CD1c-positive myeloid dendritic cell (primary cell): Measurements from ENCODE around the gene CXADR.
"Not testable (repeated sequence)": the region's sequence is repeated elsewhere in the genome, so short reads cannot be mapped to it uniquely, and the experiment has no call there.

Source experiments
- DNase-seq: peaks from one replicate; pipeline ENCODE4 v3.0.0-alpha.2; 2016; ENCODE audit errors: extremely low spot score

CXADR gene

DNA sequence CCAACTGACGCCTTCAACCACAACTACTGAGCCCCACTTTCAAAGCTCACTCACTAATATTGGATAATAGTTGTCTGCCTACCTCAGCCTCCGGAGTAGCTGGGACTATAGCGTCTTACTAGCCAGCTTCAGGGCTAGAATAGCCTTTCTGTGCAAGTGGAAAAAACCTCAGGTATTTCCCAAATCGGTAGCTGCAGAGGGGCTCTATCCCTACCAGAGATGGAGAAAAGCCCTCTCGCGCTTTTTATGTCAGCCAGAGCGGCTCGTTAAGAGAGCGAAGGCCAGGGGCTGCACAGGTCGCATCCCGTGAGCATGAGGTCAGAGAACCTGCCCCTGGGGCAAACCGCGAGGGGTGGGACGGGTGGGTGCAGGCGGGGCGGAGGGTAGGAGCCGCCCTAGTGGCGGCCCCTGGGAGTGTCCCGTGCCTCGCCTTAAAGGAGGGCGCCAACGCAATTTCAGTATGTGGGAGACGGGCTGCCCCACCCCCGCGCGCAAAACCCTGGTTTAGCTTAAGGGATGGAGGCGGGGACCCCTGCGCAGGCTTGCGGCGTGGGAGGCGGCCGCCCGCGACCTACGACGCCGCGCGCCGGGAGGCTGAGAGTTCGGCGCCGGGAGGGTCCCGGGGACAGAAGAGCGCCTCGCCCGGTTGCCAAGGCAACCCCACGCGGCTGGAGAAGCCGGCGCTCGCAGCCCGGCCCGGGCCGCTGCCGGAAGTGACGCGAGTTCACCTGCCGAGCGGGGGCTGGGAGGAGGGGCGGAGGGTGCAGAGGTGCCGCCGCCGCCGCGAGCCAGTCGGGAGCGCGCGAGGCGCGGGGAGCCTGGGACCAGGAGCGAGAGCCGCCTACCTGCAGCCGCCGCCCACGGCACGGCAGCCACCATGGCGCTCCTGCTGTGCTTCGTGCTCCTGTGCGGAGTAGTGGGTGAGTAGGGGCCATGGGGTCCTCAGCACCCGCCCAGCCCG is at the start of gene CXADR:
CXADR (plus strand) TSS at position 791 of the 961 bp plus-strand sequence; CDS start at position 878, 87 bp downstream.
- peak; percentile 44 for DNase-seq

DNA sequence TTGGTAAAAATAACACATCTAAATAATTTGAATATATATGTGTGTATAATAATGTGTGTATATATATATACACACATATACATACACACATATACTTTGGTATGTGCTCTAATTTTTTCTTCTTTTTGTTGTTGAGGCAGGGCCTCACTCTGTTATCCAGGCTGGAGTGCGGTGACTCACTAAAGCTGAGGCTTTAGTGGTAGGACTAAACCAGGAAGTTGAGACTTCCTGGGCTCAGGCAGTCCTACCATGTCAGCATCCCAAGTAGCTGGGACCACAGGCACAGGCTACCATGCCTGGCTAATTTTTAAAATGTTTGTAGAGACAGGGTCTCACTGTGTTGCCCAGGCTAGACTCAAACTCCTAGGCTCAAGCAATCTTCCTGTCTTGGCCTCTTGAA is 46.7 kb upstream of the CXADR start:
- peak; percentile 34 for DNase-seq

DNA sequence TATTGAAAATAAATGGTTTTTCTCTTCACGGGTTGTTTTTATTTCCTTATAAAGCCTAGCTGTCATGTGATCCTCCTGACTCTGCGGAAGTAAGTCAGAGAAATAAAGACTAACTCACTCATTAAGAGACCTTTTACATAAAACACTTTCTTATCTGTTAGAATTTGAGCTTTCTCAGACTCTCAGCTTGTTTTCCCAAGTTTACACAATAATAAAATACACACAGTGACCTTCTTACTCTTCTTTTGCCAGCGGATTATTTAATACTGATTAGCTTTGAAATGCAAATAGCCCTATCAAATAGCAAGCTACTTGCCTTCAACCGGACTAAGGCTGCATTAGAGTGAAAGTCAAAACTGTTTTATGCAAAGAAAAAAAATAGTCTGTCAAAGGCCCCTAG is 45.5 kb upstream of the CXADR start:
- no peak for DNase-seq

- no peak for DNase-seq
Measured at GRCh38 chr21:17467829-17468228, 45.0 kb upstream of the CXADR start.

DNA sequence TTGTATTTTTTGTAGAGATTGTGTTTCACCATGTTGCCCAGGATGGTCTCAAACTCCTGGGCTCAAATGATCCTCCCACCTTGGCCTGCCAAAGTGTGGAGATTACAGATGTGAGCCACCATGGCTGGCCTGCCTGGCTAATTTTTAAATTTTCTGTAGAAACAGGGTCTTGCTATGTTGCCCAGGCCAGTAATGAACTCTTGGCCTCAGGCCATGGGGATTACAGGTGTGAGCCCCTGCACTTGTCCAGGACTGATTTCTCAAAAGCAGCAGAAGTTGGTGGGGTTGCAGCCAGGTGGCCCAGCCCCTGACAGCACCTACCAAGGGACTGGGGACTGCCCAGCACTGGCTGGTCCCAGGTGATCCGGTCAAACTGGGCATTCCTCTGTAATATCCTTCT is 44.1 kb upstream of the CXADR start:
- DNase-seq, result no peak

DNA sequence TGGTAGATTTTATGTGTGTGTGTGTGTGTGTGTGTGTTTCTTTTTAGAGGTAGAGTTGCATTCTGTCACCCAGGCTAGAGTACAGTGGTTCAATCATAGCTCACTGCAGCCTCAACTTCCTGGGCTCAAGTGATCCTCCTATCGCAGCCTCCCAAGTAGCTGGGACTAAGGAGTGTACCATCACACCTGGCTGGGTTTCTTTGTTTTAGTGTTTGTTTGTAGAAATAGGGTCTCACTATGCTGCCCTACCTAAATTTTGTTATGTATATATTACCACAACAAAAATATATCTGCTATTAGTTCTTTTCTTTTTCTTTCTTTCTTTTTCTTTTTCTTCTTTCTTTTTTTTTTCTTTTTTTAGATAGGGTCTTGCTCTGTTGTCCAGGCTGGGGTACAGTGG is 43.1 kb upstream of the CXADR start:
- no peak for DNase-seq

GRCh38 chr21:17472182-17472581 is 40.7 kb upstream of the CXADR start:
- no peak for DNase-seq

GRCh38 chr21:17472592-17473271 is 40.1 kb upstream of the CXADR start:
- no peak for DNase-seq

- peak; percentile 80 for DNase-seq
Measured at GRCh38 chr21:17476006-17476405, 36.8 kb upstream of the CXADR start.

DNA sequence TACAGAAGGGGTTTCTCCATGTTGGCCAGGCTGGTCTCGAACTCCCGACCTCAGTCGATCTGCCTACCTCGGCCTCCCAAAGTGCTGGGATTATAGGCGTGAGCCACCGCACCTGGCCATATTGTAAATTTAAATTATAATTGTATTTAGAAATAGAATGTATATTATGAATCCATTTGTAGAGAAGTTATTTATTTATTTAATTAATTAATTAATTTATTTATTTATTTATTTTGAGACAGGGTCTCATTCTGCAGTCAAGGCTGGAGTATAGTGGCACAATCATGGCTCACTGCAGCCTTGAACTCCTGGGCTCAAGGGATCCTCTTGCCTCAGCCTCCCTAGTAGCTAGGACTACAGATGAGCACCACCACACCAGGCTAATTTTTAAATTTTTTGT is 34.7 kb upstream of the CXADR start:
- DNase-seq, result not testable (repeated sequence)

- DNase-seq, result no peak
Measured at GRCh38 chr21:17479606-17480005, 33.2 kb upstream of the CXADR start.

DNA sequence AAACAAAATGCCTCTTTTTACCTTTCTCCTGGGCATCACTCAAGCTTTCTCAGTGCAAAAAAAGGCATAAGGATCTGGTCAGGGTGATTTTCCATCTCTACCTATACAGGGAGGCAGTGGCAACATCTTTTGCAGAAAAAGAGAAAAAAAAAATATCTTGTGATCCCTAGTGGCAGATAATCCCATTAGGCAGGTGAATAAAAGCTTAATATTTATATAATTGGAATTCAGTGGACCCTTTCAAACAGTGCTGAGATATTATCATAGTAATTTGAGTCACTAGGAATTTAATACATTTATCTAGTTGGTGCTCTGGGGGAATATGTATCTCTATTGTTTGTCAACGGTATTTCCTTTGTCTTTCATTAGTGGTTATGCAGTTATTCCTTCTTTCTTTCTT is 29.9 kb upstream of the CXADR start:
- DNase-seq, result no peak

GRCh38 chr21:17488620-17489019 is 24.2 kb upstream of the CXADR start:
- DNase-seq, result no peak

- not testable (repeated sequence) for DNase-seq
Measured at GRCh38 chr21:17489565-17489964, 23.3 kb upstream of the CXADR start.

- DNase-seq, result peak; percentile 87
Measured at GRCh38 chr21:17491716-17492414, 21.0 kb upstream of the CXADR start.

DNA sequence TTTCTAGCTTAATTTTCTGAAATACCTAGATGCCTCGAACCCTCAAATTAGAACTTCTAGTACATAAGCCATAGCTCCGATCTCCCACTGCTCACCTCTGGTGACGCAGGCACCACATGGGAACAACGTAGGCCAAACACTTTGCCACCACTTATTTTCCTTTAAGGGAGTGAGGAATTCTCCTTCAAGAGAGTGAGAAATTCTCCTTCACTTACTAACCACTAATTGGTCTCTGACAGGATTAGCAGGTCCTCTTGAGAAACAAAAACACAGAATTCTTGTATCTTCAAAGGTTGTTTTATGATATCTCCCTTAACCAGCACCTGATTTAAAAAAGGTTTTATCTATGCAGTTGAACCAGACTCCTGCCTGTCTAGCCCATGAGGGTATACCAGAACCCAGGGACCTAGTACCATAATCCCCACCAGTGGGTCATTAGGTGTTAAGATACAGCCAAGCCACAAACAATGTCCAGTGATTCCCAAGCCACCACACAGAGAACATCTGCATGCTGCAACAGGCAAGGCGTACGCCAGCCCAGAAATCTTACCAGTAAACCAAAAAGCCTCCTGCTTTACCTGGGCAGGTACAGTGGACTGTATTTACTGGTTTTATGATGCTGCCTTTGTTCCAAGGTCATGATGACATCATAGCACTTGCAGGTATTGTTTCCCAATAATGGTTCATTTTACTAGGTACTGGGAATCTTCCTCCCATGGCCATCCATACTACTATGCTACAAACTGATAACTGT is 20.3 kb upstream of the CXADR start:
- no peak for DNase-seq

GRCh38 chr21:17494051-17494450 is 18.8 kb upstream of the CXADR start:
- no peak for DNase-seq

- no peak for DNase-seq
Measured at GRCh38 chr21:17495680-17496079, 17.2 kb upstream of the CXADR start.

DNA sequence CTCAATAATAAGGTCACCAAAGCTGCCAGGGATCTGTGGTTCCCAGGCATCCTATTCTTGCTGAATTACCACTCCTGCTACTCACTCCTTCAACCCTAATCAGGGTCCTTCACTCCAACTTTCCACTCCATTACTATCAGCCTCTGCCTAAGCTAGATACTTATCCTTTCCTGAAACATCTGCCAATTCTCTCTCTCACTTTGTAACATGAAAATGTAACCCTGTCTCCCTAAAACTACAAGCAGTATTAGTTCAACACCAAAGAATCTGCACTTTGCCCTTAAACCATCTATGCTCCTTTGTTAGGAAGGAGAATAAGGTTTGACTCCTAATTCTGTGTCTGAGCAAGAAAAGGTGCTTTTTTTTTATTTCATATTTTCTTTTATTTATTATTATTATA is 15.5 kb upstream of the CXADR start:
- DNase-seq, result no peak

GRCh38 chr21:17498586-17498985 is 14.3 kb upstream of the CXADR start:
- no peak for DNase-seq

- DNase-seq, result no peak
Measured at GRCh38 chr21:17501107-17502006, 11.5 kb upstream of the CXADR start.
